ENCODE results near the gene PTGDR2.

DNA sequence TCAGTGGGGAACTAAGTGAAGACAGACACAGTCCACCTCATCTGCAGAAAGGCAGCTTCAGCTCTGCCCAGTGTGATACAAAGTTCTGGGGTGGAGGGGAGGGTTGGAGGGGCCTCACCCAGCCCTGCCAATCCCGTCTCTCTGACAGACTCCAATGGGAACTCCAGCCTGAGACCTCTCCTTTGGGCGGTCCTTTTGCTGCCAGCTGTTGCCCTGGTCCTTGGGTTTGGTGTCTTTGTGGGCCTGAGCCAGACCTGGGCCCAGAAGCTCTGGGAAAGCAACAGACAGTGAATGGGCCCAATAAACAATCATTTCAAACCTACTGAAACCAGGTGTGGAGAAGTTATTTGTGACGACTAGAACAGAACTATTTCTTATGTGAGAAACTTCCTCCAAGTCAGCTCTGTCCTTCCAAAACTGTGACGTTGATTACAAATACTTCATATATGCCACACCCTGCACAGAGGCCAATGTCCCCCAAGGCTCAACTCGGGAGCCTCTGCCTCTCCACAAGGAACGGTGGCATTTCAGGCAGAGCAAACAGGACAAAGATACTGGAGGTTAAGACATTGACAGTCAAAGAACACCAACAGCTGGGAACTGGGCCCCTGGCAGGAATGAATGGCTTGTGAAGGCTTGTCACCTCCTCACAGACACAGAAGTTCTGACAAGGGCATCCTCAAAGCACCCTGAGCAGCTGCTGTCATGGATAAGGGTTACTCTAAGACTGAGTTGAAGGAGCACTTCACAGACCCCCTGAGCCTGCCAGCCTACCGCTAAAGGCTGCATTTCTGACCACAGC lies 19.8 kb upstream of the PTGDR2 start:
- TF ChIP-seq, protein P1, sequence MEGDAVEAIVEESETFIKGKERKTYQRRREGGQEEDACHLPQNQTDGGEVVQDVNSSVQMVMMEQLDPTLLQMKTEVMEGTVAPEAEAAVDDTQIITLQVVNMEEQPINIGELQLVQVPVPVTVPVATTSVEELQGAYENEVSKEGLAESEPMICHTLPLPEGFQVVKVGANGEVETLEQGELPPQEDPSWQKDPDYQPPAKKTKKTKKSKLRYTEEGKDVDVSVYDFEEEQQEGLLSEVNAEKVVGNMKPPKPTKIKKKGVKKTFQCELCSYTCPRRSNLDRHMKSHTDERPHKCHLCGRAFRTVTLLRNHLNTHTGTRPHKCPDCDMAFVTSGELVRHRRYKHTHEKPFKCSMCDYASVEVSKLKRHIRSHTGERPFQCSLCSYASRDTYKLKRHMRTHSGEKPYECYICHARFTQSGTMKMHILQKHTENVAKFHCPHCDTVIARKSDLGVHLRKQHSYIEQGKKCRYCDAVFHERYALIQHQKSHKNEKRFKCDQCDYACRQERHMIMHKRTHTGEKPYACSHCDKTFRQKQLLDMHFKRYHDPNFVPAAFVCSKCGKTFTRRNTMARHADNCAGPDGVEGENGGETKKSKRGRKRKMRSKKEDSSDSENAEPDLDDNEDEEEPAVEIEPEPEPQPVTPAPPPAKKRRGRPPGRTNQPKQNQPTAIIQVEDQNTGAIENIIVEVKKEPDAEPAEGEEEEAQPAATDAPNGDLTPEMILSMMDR (conservative IDR thresholded peaks at IDR 0.05; ENCODE audit: low read depth, low read length), result no peak
- no peak for TF ChIP-seq EZH2 (IDR thresholded peaks at IDR 0.05; ENCODE audit: low read length, unreplicated experiment)
